Vagina (tissue), 2 donors: ENCODE measurements around the gene HNF1A.

ENCODE experiments used
- POLR2A ChIP-seq, 2 donors: fragments of 450-650 bp; IDR thresholded peaks; one replicate each; pipeline ENCODE4 v1.6.1; 2017; ENCODE audit warnings: antibody characterized with exemption in 2 of 2, mild to moderate bottlenecking in 2 of 2, moderate library complexity in 2 of 2
- POLR2AphosphoS5 ChIP-seq, 2 donors: sonication (generic); formaldehyde crosslinking; IDR thresholded peaks; one replicate each; pipeline ENCODE4 v1.9.0; 2017; ENCODE audit warnings: antibody characterized with exemption in 2 of 2, mild to moderate bottlenecking in 2 of 2, low read depth in 1 of 2; ENCODE audit not compliant: insufficient read depth in 1 of 2
- TF ChIP-seq, protein P1 (sequence below), 3 experiments: fragments of 450-650 bp in 2 of 3; fragments of 200-600 bp in 1 of 3; sonication (generic) in 1 of 3; IDR thresholded peaks; one replicate each; pipeline ENCODE4 v1.5.1; 2017 to 2019; ENCODE audit warnings: antibody characterized with exemption in 3 of 3, mild to moderate bottlenecking in 2 of 3, moderate library complexity in 2 of 3

DNA sequence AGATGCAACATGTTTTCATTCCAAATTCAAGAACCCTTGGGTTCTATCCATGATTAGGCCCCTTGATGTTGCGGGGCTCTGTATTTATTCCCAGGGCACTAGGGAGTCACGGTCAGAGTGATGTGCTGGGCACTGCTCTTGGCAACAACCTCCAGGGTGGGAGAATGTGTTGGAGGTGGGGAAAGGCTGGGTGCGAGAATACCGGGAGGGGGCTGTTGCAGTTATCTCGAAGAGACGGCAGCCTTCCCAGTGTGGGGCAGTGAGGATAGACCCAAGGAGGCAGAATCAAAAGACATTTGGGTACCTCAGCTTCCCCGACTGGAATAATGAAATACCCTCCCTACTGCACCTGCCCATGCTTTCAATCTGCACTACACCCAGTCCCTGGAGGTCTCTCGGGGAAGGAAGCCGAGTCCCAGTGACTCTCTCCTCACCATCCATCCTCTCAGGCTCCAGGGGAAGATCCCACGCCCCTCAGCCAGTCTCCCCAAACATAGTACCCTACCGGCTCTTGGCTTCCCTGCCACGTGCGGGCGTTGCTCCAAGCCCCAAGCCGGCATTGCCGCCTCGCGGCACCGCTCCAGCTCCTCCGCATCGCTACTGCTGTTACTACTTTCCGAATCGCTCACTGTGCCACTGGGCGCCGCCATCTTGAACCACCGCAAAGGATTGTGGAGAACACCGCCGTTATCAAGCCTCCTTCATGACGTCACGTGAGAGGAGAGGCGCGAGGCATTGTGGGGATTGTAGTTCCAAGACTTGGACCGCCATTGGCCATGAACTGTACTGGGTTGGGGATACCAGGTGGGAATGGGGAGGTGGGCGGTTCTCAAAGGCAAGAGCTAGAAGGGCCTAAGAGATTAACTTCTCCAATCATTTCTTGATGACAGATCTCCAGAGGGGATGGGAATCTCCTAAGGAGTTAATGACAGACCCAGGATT lies 37.8 kb downstream of the HNF1A start, which contains the start of gene C12orf43:
- TF ChIP-seq, protein P1, sequence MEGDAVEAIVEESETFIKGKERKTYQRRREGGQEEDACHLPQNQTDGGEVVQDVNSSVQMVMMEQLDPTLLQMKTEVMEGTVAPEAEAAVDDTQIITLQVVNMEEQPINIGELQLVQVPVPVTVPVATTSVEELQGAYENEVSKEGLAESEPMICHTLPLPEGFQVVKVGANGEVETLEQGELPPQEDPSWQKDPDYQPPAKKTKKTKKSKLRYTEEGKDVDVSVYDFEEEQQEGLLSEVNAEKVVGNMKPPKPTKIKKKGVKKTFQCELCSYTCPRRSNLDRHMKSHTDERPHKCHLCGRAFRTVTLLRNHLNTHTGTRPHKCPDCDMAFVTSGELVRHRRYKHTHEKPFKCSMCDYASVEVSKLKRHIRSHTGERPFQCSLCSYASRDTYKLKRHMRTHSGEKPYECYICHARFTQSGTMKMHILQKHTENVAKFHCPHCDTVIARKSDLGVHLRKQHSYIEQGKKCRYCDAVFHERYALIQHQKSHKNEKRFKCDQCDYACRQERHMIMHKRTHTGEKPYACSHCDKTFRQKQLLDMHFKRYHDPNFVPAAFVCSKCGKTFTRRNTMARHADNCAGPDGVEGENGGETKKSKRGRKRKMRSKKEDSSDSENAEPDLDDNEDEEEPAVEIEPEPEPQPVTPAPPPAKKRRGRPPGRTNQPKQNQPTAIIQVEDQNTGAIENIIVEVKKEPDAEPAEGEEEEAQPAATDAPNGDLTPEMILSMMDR (IDR thresholded peaks at IDR 0.05) = no peak
- TF ChIP-seq POLR2AphosphoS5 (IDR thresholded peaks at IDR 0.05; ENCODE audit: insufficient read depth in 1 of 2, low read depth in 1 of 2) (peak; percentile 81 to 96), POLR2A (IDR thresholded peaks at IDR 0.05) (no peak)
